ENCODE results near the gene UBE2J2. TPM values are rescaled to one million over a fixed set of nuclear protein-coding genes. Genes with fewer than 3 reads are reported as not detected.

The UBE2J2 gene
- total and polyA plus RNA-seq, 2 of the 4 experiments (the other 2 are of a cell fraction) = 20.6 to 67.5 TPM

- no peak for ATAC-seq (ENCODE audit: low read depth)
- Histone ChIP-seq H3K4ac (ENCODE audit: low read depth, low read length) (no peak overlapping the region), H4K20me1 (ENCODE audit: insufficient read depth, low read length) (peaks cover 70% of the 10 kb centered on the region), H2BK120ac (ENCODE audit: low read depth, low read length) (no peak overlapping the region), H2AK9ac (replicated peaks; ENCODE audit: low read depth, low read length, poor library complexity) (no peak overlapping the region), H2BK15ac (ENCODE audit: low read depth, low read length) (no peak overlapping the region), H3K36me3 (ENCODE audit: control insufficient read depth, insufficient read depth, low read length) (peaks cover 24% of the 10 kb centered on the region), H2AFZ (replicated peaks; ENCODE audit: low read length, poor library complexity) (no peak overlapping the region), H3K4me3 (ENCODE audit: insufficient read depth, low read depth, low read length) (no peak overlapping the region), H3K27ac (ENCODE audit: insufficient read depth, low read length) (no peak overlapping the region), H3K79me1 (ENCODE audit: low read depth in 1 of 2, low read length in 2 of 2) (peaks cover 2 to 70% of the 10 kb centered on the region in 2 experiments), H3K4me2 (ENCODE audit: low read depth, low read length) (no peak overlapping the region), H4K5ac (ENCODE audit: low read depth, low read length) (no peak overlapping the region), H4K8ac (ENCODE audit: low read depth in 2 of 2, low read length in 2 of 2) (no peak overlapping the region), H3K9me1 (ENCODE audit: insufficient read depth, low read length) (peaks cover 4% of the 10 kb centered on the region), H2AK5ac (ENCODE audit: low read depth, low read length) (no peak overlapping the region), H2BK5ac (ENCODE audit: low read depth, low read length, poor library complexity, severe bottlenecking) (no peak overlapping the region), H3K9me3 (ENCODE audit: control insufficient read depth, insufficient read depth, low read length) (no peaks in the 10 kb centered on the region), H3K9ac (ENCODE audit: low read depth, low read length) (no peak overlapping the region), H3K56ac (ENCODE audit: extremely low read depth, insufficient read depth, low read length) (no peak overlapping the region), H3K4me1 (ENCODE audit: control insufficient read depth, insufficient read depth, low read length) (peaks cover 15% of the 10 kb centered on the region; the same call in 1 of the 2 replicates), H2BK20ac (ENCODE audit: low read depth, low read length) (no peak overlapping the region), H4K91ac (ENCODE audit: insufficient read depth, low read depth, low read length) (no peak overlapping the region), H3K23ac (ENCODE audit: low read depth, low read length) (no peak overlapping the region), H3K14ac (replicated peaks; ENCODE audit: low read depth, low read length) (no peak overlapping the region), H3K18ac (ENCODE audit: low read depth, low read length) (no peak overlapping the region), H3K27me3 (ENCODE audit: control insufficient read depth, insufficient read depth, low read length) (no peaks in the 10 kb centered on the region)
- no peak for DNase-seq
- POLR2A ChIA-PET (ENCODE audit: unreplicated experiment) = no interaction called here
- WGBS, 2 experiments (ENCODE audit: extremely low coverage in 2 of 2, insufficient read length in 1 of 2) = 80% methylated on average over 1 of the region's 14 CpGs; no CpG with 5 or more reads in 1 of the 2 experiments
- TF ChIP-seq CTCF (conservative IDR thresholded peaks at IDR 0.05; ENCODE audit: low read depth, low read length) (no peak), RAD21 (IDR thresholded peaks at IDR 0.05; ENCODE audit: low read length) (no peak), RFX5 (IDR thresholded peaks at IDR 0.05; ENCODE audit: low read depth, low read length) (no peak), POLR2A (IDR thresholded peaks at IDR 0.05; ENCODE audit: low read depth, low read length) (no peak), CHD1 (IDR thresholded peaks at IDR 0.05; ENCODE audit: low read depth, low read length) (no peak), CEBPB (IDR thresholded peaks at IDR 0.05; ENCODE audit: low read depth, low read length) (no peak), BHLHE40 (IDR thresholded peaks at IDR 0.05; ENCODE audit: low read depth, low read length) (no peak)
- TF ChIP-seq, protein P1, sequence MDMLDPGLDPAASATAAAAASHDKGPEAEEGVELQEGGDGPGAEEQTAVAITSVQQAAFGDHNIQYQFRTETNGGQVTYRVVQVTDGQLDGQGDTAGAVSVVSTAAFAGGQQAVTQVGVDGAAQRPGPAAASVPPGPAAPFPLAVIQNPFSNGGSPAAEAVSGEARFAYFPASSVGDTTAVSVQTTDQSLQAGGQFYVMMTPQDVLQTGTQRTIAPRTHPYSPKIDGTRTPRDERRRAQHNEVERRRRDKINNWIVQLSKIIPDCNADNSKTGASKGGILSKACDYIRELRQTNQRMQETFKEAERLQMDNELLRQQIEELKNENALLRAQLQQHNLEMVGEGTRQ (IDR thresholded peaks at IDR 0.05; ENCODE audit: low read depth, low read length) = no peak
- in situ Hi-C loops (cut with MboI; ENCODE audit: low sequenced_read_pairs) (no loop called here), dilution Hi-C loops (cut with HindIII; ENCODE audit: low sequenced_read_pairs, unreplicated experiment) (no loop called here), intact Hi-C loops (cut with micrococcal nuclease) (no loop called here)
- no TSS peak for BruUV-seq (replicated peaks)
- CTCF ChIA-PET = no interaction called here
Observed at GRCh38 chr1:1322418-1322817, 48.8 kb upstream of the UBE2J2 start.

Measured in IMR-90 (cell line).